SK-N-SH treated with all-trans-retinoic acid at 6 μM for 48 hours (cell line): ENCODE measurements around the gene KMT2D.

Experiments
- ATAC-seq: fragments of 200-7000 bp; cut with Tn5 transposase; 3 replicates; pipeline ENCODE4 v1.9.1; 2020; ENCODE audit warnings: mild to moderate bottlenecking, moderate library complexity
- ARNTL ChIP-seq: fragments of 450-650 bp; formaldehyde crosslinking; IDR thresholded peaks from 2 replicates; pipeline ENCODE4 v1.5.0; 2020; ENCODE audit warnings: low read depth, mild to moderate bottlenecking, moderate library complexity, borderline replicate concordance
- BACH2 ChIP-seq: fragments of 250-450 bp; sonication (Bioruptor Pico); IDR thresholded peaks from 2 replicates; pipeline ENCODE4 v1.9.0; 2021; ENCODE audit warnings: mild to moderate bottlenecking, borderline replicate concordance
- CSDC2 ChIP-seq: fragments of 250-450 bp; sonication (Bioruptor Pico); IDR thresholded peaks from 2 replicates; pipeline ENCODE4 v1.5.0; 2020; ENCODE audit warnings: mild to moderate bottlenecking, moderate library complexity
- ESRRG ChIP-seq: fragments of 250-450 bp; sonication (Bioruptor Pico); IDR thresholded peaks from 2 replicates; pipeline ENCODE4 v1.6.1; 2021; ENCODE audit warnings: mild to moderate bottlenecking
- GLIS3 ChIP-seq: fragments of 250-450 bp; sonication (Bioruptor Pico); IDR thresholded peaks from 2 replicates; pipeline ENCODE4 v1.5.0; 2020; ENCODE audit warnings: mild to moderate bottlenecking, moderate library complexity
- ISL1 ChIP-seq: fragments of 250-450 bp; sonication (Bioruptor Pico); IDR thresholded peaks from 2 replicates; pipeline ENCODE4 v2.1.2; 2022; ENCODE audit warnings: mild to moderate bottlenecking, moderate library complexity
- OSR1 ChIP-seq: fragments of 250-450 bp; sonication (Bioruptor Pico); IDR thresholded peaks from 2 replicates; pipeline ENCODE4 v1.8.0; 2022; ENCODE audit warnings: moderate library complexity, mild to moderate bottlenecking, inconsistent platforms
- PPARA ChIP-seq: fragments of 250-450 bp; sonication (Bioruptor Pico); IDR thresholded peaks from 2 replicates; pipeline ENCODE4 v1.5.0; 2020; ENCODE audit warnings: mild to moderate bottlenecking, borderline replicate concordance
- RARB ChIP-seq: fragments of 250-450 bp; sonication (Bioruptor Pico); IDR thresholded peaks from 2 replicates; pipeline ENCODE4 v1.8.0; 2021; ENCODE audit warnings: mild to moderate bottlenecking, moderate library complexity
- TCF4 ChIP-seq: fragments of 250-450 bp; sonication (Bioruptor Pico); IDR thresholded peaks from 2 replicates; pipeline ENCODE4 v1.8.0; 2021; ENCODE audit warnings: mild to moderate bottlenecking, moderate library complexity, borderline replicate concordance
- TOX ChIP-seq: fragments of 250-450 bp; sonication (Bioruptor Pico); IDR thresholded peaks from 2 replicates; pipeline ENCODE4 v1.8.0; 2021; ENCODE audit warnings: mild to moderate bottlenecking, moderate library complexity, borderline replicate concordance
- ZC3H10 ChIP-seq: fragments of 250-450 bp; sonication (Bioruptor Pico); IDR thresholded peaks from 2 replicates; pipeline ENCODE4 v1.5.1; 2021; ENCODE audit warnings: mild to moderate bottlenecking, moderate library complexity
- ZFP3 ChIP-seq: fragments of 250-450 bp; sonication (Bioruptor Pico); IDR thresholded peaks from 2 replicates; pipeline ENCODE4 v1.5.0; 2020; ENCODE audit warnings: mild to moderate bottlenecking, moderate library complexity
- ZFP30 ChIP-seq: fragments of 450-650 bp; formaldehyde crosslinking; IDR thresholded peaks from 2 replicates; pipeline ENCODE4 v1.5.0; 2022; ENCODE audit warnings: mild to moderate bottlenecking, moderate library complexity
- ZNF565 ChIP-seq: fragments of 450-650 bp; formaldehyde crosslinking; conservative IDR thresholded peaks from 2 replicates; pipeline ENCODE4 v1.5.0; 2020; ENCODE audit warnings: low read depth, mild to moderate bottlenecking, moderate library complexity
- ZNF70 ChIP-seq: fragments of 450-650 bp; formaldehyde crosslinking; IDR thresholded peaks from 2 replicates; pipeline ENCODE4 v1.5.0; 2020; ENCODE audit warnings: mild to moderate bottlenecking, moderate library complexity
- ZNF8 ChIP-seq: fragments of 450-650 bp; formaldehyde crosslinking; IDR thresholded peaks from 2 replicates; pipeline ENCODE4 v1.5.0; 2020; ENCODE audit warnings: mild to moderate bottlenecking, moderate library complexity
- TF ChIP-seq, protein P1 (sequence below): fragments of 250-450 bp; sonication (Bioruptor Pico); IDR thresholded peaks from 2 replicates; pipeline ENCODE4 v1.8.0; 2020; ENCODE audit warnings: mild to moderate bottlenecking, moderate library complexity, borderline replicate concordance
- TF ChIP-seq, protein P2 (sequence below): fragments of 250-450 bp; sonication (Bioruptor Pico); IDR thresholded peaks from 2 replicates; pipeline ENCODE4 v1.8.0; 2021; ENCODE audit warnings: low read depth, mild to moderate bottlenecking, moderate library complexity, borderline replicate concordance
- TF ChIP-seq, protein P3 (sequence below): fragments of 250-450 bp; sonication (Bioruptor Pico); IDR thresholded peaks from 2 replicates; pipeline ENCODE4 v1.5.1; 2021; ENCODE audit warnings: mild to moderate bottlenecking, moderate library complexity
- TF ChIP-seq, protein P4 (sequence below): fragments of 250-450 bp; sonication (Bioruptor Pico); IDR thresholded peaks from 2 replicates; pipeline ENCODE4 v1.5.0; 2020; ENCODE audit warnings: mild to moderate bottlenecking, moderate library complexity
- TF ChIP-seq, protein P5 (sequence below): fragments of 250-450 bp; sonication (Bioruptor Pico); IDR thresholded peaks from 2 replicates; pipeline ENCODE4 v1.5.1; 2020; ENCODE audit warnings: low read depth, mild to moderate bottlenecking, moderate library complexity

Gene KMT2D

DNA sequence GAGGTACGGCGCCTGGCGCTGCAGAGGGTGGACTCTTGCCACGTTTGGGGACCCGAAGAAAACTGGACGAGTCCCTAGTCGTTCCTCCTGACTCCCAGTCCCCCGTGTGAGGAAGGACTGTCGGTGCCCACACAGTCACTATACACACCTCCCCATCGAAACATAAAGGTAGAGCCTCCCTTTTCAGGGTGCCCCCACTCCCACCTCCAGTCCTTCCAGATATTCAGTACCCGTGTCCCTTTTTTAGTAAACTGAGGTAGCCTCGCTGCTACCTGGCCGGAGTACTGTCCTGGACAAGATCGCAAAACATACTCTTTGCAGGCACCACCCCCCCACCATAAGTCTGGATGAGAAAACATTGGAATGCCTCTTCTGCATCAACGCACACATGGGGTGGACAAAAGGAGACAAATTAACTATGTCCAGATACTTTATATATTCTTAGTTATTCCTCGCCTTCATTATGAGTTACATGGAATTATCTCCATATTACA lies 610 bp upstream of the KMT2D start:
- no peak; the same call in 1 of the 3 replicates for ATAC-seq
- TF ChIP-seq ZNF70 (CRISPR knock-in tag) (no peak), ZNF565 (CRISPR knock-in tag) (no peak), ISL1 (CRISPR knock-in tag) (no peak), ESRRG (CRISPR knock-in tag) (no peak), GLIS3 (CRISPR knock-in tag) (no peak), ZC3H10 (CRISPR knock-in tag) (no peak), TOX (CRISPR knock-in tag) (no peak), ZFP3 (no peak), PPARA (CRISPR knock-in tag) (no peak), ZNF8 (CRISPR knock-in tag) (no peak), BACH2 (no peak), TCF4 (no peak)
- TF ChIP-seq, protein P1, sequence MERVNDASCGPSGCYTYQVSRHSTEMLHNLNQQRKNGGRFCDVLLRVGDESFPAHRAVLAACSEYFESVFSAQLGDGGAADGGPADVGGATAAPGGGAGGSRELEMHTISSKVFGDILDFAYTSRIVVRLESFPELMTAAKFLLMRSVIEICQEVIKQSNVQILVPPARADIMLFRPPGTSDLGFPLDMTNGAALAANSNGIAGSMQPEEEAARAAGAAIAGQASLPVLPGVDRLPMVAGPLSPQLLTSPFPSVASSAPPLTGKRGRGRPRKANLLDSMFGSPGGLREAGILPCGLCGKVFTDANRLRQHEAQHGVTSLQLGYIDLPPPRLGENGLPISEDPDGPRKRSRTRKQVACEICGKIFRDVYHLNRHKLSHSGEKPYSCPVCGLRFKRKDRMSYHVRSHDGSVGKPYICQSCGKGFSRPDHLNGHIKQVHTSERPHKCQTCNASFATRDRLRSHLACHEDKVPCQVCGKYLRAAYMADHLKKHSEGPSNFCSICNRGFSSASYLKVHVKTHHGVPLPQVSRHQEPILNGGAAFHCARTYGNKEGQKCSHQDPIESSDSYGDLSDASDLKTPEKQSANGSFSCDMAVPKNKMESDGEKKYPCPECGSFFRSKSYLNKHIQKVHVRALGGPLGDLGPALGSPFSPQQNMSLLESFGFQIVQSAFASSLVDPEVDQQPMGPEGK (CRISPR knock-in tag), result no peak
- TF ChIP-seq, protein P2, sequence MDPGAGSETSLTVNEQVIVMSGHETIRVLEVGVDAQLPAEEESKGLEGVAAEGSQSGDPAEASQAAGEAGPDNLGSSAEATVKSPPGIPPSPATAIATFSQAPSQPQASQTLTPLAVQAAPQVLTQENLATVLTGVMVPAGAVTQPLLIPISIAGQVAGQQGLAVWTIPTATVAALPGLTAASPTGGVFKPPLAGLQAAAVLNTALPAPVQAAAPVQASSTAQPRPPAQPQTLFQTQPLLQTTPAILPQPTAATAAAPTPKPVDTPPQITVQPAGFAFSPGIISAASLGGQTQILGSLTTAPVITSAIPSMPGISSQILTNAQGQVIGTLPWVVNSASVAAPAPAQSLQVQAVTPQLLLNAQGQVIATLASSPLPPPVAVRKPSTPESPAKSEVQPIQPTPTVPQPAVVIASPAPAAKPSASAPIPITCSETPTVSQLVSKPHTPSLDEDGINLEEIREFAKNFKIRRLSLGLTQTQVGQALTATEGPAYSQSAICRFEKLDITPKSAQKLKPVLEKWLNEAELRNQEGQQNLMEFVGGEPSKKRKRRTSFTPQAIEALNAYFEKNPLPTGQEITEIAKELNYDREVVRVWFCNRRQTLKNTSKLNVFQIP (CRISPR knock-in tag), result no peak

DNA sequence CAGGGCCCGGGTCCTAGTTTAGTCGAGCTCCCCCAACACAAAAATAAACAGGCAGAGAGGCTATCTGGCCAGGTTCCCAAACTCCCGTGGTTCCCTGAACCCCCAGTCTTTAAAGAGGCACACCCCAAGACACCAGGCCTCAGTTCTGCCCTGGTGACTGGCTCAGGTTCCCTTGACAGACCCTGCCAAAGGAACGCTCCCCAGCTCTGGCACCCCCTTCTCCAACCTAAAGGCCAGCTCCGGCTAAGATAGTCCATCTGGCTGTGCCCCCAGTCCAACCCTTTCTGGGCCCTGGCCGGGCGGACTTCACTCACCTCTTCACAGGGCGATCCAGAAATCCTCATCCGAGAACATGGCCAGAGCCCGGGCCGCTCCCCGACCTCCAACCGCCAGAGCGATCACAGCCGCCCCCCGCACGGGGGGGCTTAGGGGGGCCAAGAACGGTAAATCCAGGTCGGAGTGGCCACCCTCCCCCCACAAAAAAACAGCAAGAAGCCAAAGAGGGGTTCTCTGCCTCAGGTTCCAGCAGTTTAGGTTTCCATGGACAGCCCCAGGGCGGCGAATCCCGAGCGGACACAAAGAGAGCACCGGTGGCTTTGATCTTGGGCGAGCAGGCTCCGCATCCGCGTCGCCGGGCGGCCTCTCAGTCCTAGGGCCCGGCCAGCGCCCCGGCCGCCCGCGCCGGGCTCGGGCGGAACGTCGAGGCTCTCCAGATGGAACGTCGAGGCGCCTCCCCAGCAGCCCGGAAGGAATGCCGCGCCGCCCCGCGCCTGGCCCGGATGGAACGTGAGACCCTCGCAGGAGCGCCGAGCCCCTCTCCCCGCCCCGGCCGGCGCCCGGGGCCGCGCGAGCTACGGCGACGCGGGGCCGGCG lies 1.1 kb downstream of the KMT2D start:
- peak; percentile 1; the same call in 1 of the 3 replicates for ATAC-seq
- TF ChIP-seq, protein P3, sequence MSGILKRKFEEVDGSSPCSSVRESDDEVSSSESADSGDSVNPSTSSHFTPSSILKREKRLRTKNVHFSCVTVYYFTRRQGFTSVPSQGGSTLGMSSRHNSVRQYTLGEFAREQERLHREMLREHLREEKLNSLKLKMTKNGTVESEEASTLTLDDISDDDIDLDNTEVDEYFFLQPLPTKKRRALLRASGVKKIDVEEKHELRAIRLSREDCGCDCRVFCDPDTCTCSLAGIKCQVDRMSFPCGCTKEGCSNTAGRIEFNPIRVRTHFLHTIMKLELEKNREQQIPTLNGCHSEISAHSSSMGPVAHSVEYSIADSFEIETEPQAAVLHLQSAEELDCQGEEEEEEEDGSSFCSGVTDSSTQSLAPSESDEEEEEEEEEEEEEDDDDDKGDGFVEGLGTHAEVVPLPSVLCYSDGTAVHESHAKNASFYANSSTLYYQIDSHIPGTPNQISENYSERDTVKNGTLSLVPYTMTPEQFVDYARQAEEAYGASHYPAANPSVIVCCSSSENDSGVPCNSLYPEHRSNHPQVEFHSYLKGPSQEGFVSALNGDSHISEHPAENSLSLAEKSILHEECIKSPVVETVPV (CRISPR knock-in tag), result no peak
- TF ChIP-seq ZFP30 (CRISPR knock-in tag) (no peak), RARB (no peak), ZNF8 (CRISPR knock-in tag) (no peak), ESRRG (CRISPR knock-in tag) (no peak), CSDC2 (no peak), ZC3H10 (CRISPR knock-in tag) (no peak), ISL1 (CRISPR knock-in tag) (no peak), TOX (CRISPR knock-in tag) (no peak), PPARA (CRISPR knock-in tag) (no peak), OSR1 (CRISPR knock-in tag) (no peak), TCF4 (no peak), GLIS3 (CRISPR knock-in tag) (no peak), ARNTL (no peak), BACH2 (no peak)
- TF ChIP-seq, protein P1 (CRISPR knock-in tag), result no peak
- TF ChIP-seq, protein P4, sequence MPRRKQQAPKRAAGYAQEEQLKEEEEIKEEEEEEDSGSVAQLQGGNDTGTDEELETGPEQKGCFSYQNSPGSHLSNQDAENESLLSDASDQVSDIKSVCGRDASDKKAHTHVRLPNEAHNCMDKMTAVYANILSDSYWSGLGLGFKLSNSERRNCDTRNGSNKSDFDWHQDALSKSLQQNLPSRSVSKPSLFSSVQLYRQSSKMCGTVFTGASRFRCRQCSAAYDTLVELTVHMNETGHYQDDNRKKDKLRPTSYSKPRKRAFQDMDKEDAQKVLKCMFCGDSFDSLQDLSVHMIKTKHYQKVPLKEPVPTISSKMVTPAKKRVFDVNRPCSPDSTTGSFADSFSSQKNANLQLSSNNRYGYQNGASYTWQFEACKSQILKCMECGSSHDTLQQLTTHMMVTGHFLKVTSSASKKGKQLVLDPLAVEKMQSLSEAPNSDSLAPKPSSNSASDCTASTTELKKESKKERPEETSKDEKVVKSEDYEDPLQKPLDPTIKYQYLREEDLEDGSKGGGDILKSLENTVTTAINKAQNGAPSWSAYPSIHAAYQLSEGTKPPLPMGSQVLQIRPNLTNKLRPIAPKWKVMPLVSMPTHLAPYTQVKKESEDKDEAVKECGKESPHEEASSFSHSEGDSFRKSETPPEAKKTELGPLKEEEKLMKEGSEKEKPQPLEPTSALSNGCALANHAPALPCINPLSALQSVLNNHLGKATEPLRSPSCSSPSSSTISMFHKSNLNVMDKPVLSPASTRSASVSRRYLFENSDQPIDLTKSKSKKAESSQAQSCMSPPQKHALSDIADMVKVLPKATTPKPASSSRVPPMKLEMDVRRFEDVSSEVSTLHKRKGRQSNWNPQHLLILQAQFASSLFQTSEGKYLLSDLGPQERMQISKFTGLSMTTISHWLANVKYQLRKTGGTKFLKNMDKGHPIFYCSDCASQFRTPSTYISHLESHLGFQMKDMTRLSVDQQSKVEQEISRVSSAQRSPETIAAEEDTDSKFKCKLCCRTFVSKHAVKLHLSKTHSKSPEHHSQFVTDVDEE (CRISPR knock-in tag), result no peak
- TF ChIP-seq, protein P2 (CRISPR knock-in tag), result no peak
- TF ChIP-seq, protein P5, sequence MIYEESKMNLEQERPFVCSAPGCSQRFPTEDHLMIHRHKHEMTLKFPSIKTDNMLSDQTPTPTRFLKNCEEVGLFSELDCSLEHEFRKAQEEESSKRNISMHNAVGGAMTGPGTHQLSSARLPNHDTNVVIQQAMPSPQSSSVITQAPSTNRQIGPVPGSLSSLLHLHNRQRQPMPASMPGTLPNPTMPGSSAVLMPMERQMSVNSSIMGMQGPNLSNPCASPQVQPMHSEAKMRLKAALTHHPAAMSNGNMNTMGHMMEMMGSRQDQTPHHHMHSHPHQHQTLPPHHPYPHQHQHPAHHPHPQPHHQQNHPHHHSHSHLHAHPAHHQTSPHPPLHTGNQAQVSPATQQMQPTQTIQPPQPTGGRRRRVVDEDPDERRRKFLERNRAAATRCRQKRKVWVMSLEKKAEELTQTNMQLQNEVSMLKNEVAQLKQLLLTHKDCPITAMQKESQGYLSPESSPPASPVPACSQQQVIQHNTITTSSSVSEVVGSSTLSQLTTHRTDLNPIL (CRISPR knock-in tag), result no peak
